OCI-M2 (cell line): Measurements from ENCODE around the gene NLGN4X.

Source experiments
- DNase-seq: peaks from one replicate; lab custom pipeline; 2025; ENCODE audit not compliant: unreplicated experiment; lab: John Stamatoyannopoulos, UW

NLGN4X gene

GRCh38 chrX:6228720-6229119, at the start of gene NLGN4X:
Gene NLGN4X, minus strand, starts transcription at chrX:6228867. Its CDS starts 77,401 bp downstream, at chrX:6151466.
- no peak for DNase-seq

- DNase-seq = no peak
Measured at GRCh38 chrX:6266041-6266440, 37.4 kb upstream of the NLGN4X start.

- DNase-seq = no peak
Measured at GRCh38 chrX:6262959-6263358, 34.3 kb upstream of the NLGN4X start.

GRCh38 chrX:6257025-6257424, 28.4 kb upstream of the NLGN4X start:
- DNase-seq = no peak

DNA sequence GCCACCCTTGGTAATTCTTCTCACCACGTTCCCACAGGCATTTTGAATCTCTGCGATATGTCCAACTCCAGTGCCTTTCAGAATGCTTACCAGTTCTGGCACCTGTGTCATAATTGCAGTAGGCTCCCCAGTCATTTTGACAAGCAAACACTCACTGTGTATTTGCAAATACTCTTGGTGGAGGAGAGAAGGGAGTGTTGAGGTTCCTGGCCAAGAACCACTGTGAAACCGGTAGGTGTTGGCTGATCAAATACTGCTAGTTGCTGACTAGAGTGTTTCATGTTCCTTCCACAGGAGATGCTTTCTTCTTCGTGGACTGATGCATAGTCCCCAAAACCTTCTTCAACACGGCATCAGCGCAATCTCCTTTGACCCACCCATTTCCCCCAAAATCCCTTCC, 16.0 kb upstream of the NLGN4X start:
- DNase-seq = no peak

DNA sequence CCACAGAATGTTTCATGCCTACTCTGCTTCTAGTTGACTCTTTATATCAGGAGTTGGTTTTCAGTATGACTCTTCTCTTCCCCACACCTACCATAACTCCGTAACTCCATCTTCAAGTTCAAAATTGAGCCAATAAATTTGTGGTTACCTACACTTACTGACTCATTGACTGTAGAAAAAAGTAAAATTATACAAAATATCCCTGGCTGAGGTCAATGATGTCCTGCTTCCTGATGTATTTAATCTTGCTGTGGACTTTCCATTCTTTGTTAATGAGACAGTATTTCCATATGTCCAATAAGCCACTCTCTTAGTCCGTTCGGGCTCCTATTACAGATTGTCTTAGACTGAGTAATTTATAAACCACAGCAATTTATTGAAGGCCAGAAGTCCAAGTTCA, 9.9 kb upstream of the NLGN4X start:
- no peak for DNase-seq

DNA sequence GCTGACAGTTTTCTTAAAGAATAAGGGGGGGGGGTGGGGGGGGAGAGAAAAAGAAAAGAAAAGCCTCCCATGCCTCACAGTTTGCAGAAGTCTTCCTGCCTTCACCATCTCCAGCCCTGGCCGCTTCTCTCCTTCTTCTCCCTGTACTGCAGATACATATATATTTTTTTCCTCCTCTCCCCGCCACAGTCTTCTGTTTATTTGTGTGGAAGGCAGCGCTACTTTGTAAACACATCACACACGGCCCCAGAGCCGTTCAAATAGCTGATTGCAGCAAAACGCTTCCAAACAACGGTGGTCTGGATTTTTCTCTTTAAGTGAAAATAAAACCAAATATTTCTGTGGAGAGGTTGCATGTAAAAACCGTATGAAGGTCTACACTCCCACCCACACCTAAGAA, 732 bp downstream of the NLGN4X start:
- no peak for DNase-seq

DNA sequence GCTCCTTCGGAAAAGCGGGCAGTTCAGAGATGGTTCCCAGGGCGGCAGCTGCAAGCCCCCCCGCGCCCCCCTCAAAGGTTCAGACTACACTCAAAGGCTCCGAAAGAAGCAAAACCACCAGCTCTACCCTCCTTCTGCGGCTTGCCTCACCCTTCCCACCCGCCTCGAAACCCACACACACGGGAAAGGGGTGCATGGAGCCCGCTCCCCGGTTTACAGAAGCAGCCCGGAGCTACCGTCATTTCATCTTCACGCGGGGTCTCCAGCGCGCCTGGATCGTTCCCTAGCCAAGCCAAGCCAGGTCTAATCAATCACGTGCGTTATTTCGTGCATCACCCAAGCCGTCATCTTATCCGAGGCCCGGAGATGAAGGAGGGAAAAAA, 1.2 kb downstream of the NLGN4X start:
- no peak for DNase-seq

- no peak for DNase-seq
Measured at GRCh38 chrX:6226596-6227452, 1.8 kb downstream of the NLGN4X start.

DNA sequence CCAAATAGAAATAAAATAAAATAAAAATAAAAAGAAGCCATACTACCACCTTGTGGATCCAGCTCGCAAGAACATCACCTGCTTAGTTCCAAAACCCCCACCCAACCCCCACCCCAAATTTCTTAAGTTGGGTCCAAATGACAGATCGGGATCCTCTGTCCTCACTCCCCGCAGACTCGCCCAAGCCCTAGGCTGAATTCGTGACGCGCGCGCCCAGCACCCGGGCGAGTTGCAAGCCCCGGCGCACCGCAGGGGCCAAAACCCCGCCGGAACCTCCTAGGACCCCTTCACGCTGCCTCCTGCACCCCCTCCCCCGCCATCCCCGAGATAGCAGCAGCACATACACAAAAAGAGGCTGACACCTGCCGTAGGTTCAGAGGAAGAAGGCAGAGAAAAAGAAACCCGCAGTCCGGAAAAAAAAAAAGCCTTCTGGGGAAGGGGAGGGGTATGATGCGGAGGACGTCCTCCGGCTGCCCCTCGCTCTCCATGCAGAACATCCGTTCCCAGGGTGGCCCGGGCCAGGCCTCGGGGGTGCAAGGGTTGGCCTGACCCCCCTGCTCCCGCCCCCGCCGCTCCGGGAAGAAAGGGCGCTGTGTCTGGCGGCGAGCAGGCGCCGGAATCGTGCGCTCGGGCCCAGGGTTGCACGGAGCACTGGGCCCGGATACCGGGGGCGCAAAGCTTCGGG, 2.6 kb downstream of the NLGN4X start:
- DNase-seq = no peak

- no peak for DNase-seq
Measured at GRCh38 chrX:6225288-6225910, 3.3 kb downstream of the NLGN4X start.

- no peak for DNase-seq
Measured at GRCh38 chrX:6223516-6223915, 5.2 kb downstream of the NLGN4X start.

- no peak for DNase-seq
Measured at GRCh38 chrX:6210230-6210629, 18.4 kb downstream of the NLGN4X start.

DNA sequence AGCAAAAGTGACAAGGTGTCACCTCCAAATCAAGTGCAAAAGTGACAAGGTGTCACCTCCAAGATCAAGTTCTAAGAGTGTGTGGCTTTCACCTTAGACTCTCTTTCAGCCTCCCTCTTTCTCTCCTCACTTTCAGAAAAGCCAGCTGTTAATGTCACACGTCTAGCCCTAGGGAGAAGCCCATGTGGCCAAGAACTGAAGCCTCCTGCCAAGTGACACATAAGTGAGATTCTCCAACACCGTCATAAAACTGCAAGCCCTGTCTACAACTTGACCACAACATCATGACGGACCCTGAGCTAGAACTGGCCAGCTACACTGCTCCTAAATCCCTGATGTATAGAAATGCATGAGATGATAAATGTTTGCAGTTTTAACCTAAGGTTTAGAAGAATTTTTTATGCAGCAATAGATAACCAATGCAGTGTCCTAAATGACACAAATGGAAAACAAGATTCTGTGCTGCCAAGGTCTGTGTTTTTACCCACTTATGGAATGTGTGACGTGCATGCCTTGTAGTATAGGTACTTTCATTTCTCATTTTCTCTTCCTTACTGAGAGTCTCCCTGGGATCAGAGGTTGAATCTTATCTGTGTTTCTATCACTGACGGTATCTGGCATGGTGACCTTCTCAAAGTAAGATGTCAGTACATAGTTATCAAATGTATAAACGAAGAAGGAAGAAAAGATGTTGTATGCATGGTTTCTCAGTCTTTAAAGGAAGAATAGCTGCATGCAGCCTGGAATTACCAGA, 25.0 kb downstream of the NLGN4X start:
- DNase-seq = no peak

- no peak for DNase-seq
Measured at GRCh38 chrX:6199486-6199885, 29.2 kb downstream of the NLGN4X start.

DNA sequence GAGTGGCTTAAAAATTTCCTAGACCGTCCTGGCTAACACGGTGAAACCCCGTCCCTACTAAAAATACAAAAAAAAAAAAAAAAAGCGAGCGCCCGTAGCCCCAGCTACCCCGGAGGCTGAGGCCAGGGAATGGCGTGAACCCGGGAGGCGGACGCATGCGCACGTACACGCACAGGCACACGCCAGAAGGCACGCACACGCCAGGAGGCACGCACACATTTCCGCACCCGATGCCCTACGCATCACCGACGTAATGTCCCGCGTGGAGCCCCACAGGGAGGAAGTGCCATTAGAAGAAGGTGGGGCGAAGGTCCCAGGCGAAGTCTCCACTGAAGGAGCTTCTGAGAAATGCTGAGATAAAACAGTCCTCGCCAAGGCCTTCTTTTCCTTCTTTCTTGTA, 41.4 kb downstream of the NLGN4X start:
- DNase-seq = no peak

DNA sequence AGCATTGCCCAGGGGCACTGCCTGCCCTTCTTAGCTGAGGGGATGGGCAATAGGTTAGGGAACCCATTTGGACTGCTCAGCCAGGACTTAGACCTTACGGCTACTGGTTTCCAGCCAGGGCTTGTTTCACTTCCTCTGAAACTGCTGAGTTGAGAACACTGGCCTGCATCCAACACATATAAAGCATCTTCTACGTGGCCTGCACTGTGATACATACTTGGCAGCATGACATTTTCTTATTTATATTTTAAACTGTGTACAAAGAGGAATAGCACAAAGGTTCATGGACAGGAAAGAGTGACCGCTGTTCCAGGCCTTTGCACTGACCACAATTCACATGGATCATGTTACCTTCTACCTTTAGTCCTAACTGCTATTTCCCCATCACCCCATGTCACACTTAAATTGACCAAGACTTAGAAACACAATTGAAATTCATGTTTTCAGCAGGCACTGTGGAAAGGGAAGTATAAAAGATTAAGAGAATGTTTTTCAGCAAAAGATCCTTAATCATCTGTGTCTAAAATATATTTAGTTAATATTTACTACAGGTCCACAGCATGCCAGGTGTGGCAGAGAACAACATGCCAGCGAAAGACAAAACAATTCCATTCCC, 43.7 kb downstream of the NLGN4X start:
- no peak for DNase-seq

DNA sequence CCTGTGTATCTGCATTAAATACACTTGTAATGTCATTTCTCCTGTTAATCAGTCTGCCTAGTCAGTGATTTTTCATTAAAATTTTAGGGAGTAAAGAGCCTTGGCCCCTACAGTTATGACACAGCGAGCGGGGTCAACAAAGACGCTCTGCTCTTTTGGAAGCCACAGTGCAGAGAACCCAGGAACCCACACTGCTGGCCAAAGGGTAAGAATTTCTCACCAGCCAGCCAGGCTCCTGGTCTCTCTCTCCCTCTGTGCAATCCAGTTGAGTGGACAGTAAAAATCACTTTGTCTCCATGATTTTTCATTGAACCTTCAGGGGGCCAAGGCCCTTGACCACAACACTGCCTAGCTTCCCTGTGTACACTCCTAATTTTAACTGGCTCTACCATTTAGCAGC, 52.8 kb downstream of the NLGN4X start:
- no peak for DNase-seq

DNA sequence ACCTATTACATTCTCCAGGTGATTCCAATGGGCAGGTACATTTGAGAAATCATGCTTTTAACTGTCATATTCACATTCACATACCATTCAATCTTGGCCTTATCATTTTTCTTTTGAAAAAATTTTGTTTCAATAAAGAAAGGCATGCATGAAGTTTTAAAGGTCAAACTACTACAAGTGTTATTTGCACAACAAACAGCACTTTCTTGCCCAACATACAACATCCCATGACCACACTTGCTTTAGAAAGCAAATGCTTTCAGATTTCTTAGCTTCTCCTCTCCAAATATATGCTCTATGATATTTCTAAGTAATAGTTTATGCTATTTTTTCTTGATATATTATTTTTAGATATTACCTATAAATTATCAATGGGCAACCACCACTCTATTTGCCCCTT, 58.2 kb downstream of the NLGN4X start:
- no peak for DNase-seq

- no peak for DNase-seq
Measured at GRCh38 chrX:6169407-6169806, 59.3 kb downstream of the NLGN4X start.

GRCh38 chrX:6163721-6164120, 64.9 kb downstream of the NLGN4X start:
- DNase-seq = no peak
